HG02678 (cell line): ENCODE measurements around the gene TRIM14.
"Not testable (repeated sequence)": the region's sequence is repeated elsewhere in the genome, so short reads cannot be mapped to it uniquely, and the experiment has no call there.

Source experiments
- ATAC-seq: cut with Tn5 transposase; IDR thresholded peaks from one replicate; pipeline ENCODE4 v1.9.1; 2021; ENCODE audit warnings: mild to moderate bottlenecking, moderate library complexity; ENCODE audit not compliant: unreplicated experiment

TRIM14 gene

DNA sequence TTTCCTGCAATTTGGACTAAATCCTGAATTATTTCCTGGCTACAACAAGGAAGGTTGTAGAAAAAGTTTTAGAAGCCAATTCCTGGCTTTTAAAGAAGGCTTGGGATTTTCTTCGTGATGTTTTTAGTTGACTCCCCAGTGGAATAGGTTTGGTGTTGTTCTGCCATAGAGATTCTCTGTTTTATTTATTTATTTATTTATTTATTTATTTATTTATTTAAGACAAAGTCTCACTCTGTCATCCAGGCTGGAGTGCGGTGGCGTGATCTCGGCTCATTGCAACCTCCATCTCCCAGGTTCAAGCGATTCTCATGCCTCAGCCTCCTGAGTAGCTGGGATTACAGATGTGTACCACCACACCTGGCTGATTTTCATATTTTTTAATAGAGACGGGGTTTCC lies 1.9 kb downstream of the TRIM14 start:
- ATAC-seq, result not testable (repeated sequence)

DNA sequence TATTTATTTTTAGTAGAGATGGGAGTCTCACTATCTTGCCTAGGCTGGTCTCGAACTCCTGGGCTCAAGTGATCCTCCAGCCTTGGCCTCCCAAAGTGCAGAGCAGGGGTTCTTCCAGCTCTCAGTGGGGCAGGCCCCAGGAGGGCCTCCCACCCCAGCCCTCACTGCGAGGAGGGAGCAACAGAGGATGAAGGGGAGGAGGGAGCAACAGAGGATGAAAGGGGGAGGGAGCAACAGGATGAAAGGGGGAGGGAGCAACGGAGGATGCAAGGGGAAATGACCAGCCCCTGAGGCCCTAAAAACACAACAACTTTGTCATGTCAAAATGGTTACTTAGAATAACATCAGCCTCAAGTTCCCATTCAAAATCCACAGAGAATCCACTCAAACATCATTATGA lies 10.0 kb downstream of the TRIM14 start:
- no peak for ATAC-seq

DNA sequence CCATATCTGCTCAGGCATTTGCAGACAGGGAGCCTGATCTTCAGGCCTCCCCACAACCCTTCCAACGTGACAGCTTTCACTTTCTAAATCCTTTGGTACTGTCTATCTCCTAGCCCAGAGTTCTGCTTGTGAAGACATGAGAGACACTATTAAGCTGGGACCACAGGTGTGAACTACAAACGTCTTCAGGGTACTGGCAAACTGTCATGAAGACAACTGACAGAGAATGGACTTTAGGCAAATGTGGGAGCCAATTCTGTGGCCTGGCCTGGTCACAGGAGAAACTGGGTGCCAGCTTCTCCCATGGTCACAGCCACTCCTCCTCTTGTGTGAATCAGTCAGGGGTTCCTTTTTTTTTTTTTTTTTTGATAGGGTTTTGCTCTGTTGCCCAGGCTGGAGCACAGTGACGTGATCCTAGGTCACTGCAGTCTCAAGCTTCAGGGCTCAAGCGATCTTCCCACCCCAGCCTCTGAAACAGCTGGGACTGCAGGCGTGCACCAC lies 10.4 kb downstream of the TRIM14 start:
- peak; percentile 73 for ATAC-seq

DNA sequence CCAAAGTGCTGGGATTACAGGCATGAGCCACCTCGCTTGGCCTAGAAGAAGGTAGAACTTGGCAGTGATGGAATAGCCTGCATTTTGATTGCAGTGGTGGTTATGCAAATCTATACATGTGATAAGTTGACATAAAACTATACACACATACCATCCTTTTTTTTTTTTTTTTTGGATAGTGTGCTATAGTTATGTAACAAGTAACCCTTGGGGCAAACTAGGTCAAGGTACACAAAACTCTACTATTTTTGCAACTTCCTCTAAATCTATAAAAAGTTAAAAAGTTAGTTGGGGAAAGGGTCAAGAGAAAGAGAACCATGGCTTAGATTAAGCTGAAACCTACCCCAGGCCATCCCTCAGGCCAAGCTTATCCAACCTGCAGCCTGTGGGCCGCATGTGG lies 11.1 kb downstream of the TRIM14 start:
- peak; percentile 17 for ATAC-seq

DNA sequence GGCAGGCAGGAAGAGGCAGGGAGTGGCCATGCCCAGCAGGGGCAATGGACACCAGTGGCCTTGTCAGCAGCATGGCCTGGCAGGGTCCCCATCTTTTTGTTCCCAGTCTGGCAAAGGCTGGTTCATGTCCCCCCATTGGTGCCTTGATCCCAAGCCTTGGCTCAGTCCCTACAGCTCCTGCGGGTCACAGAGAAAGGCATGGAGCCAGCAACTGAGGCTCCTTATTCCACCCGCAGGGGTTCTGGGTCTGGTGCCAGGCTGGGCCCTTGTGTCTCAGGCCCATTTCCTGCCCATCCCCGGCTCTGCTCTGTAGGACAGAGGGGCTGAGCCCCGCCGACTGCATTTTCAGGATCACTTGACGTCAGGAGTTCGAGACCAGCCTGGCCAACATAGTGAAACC lies 14.0 kb downstream of the TRIM14 start:
- no peak for ATAC-seq

DNA sequence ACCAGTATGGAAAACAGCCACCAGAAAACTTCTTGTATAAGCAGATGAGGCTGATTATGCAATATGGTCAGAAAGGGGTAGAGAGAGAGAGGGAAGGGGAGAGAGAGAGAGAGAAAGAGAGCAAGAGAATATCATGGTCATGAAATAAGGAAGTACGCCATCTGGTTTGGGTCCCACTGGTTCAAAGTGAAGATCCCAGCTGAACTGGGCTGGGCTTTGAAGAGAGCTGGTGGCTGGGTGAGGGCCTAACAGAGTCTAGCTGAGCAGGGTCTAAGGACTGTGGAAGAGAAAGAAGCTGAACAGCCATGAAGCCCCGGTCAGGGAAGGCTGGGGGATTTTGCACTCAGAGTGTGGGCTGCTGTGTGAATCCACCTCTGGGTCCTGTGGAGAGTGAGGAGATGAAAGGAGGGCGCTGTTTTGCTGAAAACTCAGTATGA lies 14.6 kb downstream of the TRIM14 start:
- ATAC-seq, result no peak

DNA sequence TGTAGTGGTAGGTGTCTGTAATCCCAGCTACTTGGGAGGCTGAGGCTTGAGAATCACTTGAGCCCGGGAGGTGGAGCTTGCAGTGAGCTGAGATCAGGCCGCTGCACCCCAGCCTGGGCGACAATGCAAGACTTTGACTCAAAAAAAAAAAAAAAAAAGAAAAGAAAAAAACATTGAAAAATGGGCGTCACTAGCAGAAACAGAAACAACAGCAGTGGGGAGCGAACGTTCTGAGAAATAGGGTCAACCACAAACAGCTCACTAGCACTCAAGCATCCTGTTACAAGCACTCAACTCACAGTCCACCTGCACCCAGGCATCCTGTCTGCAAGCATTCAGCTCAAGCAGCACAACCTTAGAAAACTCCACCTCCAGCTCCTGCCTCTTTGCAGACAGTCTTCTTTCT lies 17.2 kb downstream of the TRIM14 start:
- ATAC-seq, result peak; percentile 100

DNA sequence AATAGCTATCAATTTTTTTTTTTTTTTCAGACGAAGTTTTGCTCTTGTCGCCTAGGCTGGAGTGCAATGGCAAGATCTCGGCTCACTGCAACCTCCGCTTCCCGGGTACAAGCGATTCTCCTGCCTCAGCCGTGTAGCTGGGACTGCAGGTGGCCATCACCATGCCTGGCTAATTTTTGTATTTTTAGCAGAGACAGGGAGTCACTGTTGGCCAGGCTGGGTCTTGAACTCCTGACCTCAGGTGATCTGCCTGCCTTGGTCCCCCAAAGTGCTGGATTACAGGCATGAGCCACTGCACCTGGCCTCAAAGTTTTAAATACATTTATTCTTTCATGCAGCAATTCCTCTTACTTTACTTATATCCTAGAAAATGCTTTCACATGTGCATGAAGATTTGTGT lies 17.6 kb downstream of the TRIM14 start:
- ATAC-seq, result no peak

DNA sequence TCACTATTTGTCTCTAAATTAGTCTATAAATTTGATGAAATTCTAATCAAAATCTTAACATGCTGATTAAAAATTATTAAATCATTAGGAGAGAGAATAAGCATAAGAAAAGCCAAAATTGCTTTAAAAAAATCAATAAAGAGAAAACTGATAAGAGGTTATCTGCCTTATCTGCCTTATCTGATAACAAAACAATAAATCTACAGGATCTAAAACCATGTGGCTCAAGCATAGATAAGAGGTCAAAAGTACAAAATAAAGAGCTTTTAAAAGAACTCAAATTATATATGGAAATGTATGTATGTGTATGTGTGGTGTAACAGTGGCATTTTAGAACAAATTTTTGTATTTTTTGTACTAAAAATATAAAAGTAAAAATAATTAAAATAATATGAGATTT lies 18.6 kb downstream of the TRIM14 start:
- ATAC-seq, result no peak

DNA sequence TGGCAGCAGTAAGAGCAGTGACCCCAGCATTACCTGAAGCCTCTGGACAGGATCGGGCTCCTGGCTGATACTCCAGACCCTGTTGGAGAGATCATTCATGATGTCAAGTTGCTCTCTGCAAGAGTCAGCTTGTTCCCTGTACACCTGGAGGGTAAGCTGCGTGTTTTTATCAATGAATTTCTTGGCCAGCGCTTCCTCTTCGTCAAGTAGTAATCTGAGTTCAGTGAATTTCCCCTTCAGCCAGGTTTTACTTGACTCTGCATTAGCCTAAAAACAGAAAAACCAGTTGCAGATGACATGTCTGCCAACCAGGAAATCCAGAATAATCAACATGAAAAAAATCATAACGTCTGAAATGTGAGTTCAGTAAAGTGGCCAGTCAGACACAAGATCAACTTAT lies 19.1 kb downstream of the TRIM14 start:
- ATAC-seq, result no peak

DNA sequence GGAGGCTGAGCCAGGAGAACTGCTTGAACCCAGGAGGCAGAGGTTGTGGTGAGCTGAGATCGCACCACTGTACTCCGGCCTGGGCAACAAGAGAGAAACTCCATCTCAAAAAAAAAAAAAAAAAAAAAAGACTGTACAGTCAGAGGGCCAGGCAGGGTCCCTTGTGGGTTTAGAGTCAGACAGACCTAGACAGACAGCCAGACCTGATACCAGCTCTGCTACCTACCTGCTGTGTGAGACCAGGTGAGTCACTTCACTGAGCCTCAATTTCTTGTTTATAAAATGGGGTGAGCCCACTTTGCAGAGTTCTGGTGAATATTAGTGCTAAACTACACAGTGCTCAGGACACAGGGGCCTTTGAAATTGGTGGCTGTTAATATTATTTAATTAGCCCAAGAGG lies 19.7 kb downstream of the TRIM14 start:
- no peak for ATAC-seq

DNA sequence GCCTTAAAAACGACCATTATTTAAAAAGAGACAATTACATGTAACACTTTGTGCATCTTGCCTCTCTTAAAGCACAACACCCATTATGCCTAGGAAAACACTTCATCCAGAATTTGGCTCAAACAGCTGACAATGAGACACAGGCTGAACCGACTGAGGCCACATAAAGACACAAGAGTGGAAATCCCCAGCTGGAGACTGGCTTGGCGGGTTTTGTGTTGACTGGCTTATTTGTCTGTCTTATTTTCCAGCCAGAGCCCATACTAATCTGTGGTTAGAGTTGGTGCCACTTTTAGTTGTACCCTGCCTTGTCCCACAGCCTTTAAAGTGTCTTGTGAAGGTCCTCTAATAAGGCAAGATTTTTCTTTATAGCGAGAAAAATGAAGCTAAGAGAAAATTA lies 21.2 kb downstream of the TRIM14 start:
- no peak for ATAC-seq

DNA sequence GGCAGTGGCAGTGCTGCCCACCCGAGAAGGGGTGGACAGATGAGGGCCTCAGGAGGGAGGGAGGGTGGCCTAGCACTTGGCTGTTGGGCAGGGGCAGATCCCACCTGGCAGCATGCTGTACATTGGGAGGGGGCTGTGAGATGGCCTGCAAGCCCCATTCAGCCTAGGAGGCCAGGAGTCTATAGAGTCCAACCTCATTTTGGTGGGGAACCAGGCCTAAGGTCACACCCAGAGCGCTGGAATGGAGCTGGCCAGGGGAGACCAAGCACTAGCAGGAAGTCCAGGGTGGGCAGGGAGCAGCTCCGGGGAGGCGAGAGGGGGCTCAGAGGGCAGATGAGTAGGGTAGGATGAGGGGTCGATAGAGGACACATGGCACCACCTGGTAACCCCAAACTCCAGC lies 22.9 kb downstream of the TRIM14 start:
- no peak for ATAC-seq

DNA sequence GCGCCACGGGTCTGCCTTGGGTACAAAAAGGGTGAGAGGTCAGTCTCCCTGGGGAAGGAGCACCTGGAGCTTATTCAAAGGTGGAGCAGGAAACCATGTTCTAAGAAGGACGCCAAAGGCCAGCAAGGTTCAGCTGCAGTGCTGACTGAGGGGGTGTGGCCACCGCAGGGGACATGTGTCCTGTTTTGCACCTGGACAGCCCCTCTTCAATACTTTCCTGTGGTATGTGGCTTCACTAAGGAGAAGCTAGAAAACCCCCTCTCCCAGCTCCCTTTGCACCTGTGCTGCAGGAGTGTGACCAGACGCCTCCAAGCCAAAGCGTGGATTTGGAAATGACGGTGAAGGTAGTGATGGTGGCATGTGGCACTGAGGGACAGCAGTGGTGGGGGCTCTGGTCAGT lies 23.6 kb downstream of the TRIM14 start:
- ATAC-seq, result no peak

DNA sequence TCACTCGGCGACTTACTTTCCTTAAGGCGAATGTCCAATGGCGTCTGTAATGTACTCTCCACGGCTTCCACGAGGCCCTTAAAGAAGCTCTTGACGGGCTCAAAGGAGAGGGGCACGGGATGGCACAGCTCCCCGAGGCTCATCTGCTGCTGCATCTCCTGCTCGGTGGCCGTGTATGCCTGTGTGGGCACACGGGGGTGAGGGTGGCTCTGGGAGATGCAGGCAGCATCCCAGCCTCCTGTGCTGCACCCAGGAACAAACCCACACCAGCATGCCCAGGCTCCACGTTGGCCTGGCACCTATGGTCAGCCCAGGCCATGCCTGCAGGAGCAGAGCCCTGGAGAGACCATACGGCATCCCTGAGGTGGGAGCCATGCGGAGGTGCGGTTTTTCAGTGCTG lies 24.2 kb downstream of the TRIM14 start:
- no peak for ATAC-seq

DNA sequence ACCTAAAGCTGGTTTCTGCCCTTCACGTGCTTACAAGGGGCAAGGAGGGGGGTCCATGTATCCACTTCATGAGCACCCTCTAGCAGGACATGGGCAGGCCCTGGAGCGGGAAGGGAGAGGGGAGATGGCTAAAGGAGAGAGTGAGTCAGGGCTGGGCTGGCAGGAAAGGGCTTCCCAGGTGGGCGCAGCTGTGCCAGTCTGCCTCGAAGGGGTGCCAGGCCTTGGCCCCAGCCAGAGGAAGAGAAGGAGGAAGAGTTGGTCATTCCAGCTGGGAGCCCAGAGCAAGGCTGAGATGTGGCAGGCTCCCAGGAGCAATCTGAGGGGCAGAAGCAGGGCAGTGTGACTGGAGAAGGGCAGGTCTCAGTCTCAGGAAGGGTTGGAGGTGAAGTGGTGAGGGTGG lies 24.7 kb downstream of the TRIM14 start:
- ATAC-seq, result no peak

DNA sequence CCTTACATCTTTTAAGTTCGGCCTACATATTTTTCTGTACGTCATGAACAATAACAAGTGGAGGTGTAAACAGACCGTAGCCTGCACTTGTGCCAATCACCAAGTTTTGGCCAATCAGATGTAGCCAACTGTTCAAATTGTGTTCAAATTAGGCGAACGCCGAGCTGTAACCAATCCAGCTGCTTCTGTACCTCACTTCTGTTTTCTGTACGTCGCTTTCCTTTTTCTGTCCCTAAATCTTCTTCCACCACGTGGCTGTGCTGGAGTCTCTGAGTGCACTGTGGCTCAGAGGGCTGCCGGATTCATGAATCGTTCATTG lies 26.4 kb downstream of the TRIM14 start:
- ATAC-seq, result no peak

DNA sequence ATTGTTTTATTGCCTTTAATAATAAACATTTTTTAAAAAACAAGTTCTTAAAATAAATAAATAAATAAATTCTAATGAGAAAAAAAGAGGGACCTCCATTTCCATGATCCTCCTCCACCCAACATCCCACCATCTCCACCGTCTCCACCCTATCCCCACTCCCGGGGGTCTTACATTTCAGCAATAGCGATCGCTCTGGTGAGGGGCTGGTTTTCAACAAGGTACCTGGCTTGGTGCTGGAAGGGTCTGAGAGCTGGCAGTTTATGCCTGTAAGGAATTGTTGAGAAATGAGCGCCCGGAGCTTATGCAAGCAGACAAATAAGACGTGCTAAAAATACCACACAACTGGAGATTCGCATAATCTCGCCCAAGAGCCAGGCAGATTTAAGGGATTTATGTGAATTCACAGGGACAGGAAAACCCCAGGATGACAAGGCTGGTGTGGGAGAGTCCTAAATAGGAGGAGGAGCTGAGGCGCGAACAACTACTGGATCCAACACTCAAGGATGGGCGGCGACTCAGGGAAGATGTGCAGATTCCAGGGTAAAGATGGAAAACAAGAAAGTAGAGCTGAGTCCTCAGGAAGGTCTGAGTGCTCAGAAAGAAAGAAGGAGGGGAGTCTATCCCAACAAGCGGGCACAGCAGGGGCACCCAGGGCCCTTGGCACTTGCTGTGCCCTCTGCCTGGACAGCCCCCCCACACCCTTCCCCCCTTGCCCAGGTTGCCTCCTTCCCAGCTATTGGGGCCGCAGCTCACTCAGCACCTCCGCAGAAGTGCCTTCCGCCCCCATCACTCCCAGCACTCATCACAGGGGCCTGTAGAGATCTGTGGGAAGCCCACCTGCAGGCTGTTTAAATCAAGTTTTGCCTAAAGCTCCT lies 27.0 kb downstream of the TRIM14 start:
- no peak for ATAC-seq

DNA sequence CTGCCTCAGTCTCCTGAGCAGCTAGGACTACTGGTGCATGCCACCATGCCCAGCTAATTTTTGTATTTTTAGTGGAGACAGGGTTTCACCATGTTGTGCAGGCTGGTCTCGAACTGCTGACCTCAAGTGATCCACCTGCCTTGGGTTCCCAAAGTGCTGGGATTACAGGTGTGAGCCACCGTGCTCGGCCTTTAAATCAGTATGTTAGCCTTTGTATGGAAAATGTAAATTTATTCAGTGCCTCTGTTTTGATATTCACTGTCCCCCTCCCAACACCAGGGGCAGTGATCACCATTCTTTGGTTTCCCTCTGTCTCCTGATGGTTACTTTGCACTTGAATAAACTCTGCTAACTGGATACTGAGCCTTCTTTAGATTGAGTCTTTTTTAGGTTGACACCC lies 28.3 kb downstream of the TRIM14 start:
- not testable (repeated sequence) for ATAC-seq

DNA sequence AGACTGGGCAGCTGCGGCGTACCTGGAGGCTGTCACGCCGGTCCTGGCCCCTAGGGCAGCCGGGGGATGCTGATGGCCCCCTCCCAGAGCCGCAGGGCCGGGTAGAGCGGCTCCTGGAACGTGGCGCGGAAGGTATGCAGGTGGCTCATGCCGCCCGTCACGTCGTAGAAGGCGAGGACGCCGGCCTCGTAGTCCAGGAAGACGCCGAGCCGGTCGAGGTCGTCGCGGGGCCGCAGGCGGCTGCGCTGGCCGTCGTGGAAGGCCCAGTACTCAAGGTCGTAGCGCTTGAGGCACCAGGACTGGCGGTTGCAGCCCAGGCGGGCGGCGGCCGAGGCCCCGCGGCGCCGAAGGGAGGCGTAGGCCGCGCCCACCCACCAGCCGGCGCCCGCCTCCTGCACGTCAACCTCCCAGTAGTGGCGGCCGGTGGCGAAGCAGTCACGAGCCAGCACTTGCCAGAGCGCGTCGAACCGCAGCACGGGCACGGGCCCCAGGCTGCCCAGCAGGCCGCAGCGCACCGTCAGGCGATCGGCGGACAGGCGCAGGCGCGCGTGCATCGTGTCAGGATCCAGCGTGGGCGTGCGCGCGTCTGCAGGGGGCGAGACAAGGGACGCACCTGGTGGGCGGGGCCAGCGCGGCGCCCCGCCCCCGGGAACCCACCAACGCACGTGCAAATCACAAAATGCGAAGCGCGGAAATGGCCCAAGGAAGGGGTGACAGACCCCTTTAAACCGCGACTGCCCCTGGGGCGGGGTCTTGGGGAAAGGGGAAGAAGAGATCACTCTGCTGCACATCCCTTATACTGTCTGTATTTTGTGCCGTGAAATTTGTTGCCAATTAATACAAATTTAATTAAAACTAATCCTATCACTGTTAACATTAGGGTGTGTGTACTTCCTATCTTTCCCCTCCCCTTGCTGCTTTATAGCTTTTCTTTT lies 31.3 kb downstream of the TRIM14 start:
- ATAC-seq, result no peak

DNA sequence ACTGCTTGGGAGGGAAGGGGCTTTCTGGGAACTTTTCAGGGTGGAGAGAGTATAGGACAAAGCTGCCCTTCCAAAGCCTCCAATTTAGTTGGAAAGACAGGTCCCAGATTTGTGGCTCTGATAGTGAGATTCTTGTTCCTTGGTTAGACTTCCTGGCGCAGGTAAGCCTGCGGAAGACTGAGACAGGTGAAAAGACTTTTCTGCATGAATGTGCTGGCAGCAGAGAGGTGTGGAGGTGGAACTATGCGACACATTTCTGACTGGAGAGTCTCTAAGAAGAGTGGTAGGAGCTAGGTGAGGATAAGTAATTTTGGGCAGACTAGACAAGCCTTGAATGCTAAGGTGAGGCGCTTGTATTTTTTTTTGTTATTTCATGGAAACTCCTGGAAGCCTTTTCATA lies 32.6 kb downstream of the TRIM14 start:
- no peak for ATAC-seq

DNA sequence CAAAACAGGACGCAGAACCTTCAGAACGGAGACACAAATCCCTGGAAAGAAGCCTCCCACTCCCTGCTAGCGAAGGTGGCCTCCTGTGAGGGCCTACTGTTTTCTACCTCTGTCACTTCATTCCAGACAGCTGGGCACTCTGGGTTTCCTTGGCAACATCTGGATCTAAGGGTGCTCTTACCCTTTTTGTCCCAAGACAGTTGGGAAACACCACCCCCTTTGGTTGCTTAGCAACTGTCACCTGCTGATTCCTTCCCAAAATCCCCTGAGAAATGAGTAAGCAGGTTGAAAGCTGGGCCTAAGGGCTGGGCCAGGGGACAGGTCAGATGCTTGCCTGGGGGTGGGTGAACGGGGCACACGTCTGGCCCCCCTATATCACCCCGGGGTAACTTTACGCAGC lies 33.1 kb downstream of the TRIM14 start:
- ATAC-seq, result no peak
